Raji (cell line): ENCODE results near the gene FABP3.

Experiments used
- POLR2A ChIP-seq: IDR thresholded peaks from 2 replicates; pipeline ENCODE4 v1.6.1; 2011; ENCODE audit warnings: low read depth, low read length, control low read depth; ENCODE audit not compliant: insufficient read depth

Gene FABP3

DNA sequence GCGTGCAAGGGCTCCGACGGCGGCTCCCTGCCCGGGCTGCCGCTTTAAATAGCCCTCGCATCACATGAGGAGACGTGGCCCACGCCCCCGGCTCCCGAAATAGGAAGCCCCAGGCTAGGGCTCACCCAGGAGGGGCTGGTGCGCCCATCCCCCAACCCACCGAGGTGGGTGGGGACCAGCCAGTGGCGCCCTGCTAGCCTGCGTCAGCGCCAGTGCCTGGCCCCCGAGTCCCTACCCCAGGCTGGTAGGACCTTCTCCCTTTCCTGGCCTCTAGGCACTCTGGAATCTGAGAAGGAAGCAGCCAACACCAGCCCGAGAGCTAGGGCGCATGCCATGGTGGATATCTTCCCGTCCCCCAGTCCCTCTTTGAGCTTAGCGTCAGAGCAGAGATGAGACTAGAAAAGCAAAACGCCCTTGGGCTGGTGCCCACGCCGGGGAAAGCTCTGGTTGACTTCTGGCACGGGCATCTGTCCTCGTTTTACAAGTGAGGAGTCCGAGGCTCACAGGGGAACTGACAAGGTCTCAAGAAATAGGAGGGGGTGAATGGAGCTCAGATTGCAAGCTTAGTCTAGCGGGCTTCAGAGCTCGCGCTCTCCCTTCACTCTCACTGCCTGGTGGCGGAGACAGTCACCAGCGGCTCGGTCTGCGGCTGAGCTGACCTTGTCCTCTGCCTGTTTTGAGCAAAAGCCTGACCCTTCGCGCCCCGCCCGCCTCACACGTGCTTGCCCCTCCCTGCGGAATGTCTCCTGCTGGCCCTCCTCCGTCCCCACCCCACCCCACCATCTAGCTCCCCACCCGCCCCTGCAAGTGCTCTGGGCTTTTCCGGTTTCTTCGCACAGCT is at the start of gene FABP3:
FABP3 (minus strand) TSS at position 21 of the 841 bp plus-strand sequence. CDS start 62 bp downstream, outside the sequence.
- TF ChIP-seq POLR2A = no peak

DNA sequence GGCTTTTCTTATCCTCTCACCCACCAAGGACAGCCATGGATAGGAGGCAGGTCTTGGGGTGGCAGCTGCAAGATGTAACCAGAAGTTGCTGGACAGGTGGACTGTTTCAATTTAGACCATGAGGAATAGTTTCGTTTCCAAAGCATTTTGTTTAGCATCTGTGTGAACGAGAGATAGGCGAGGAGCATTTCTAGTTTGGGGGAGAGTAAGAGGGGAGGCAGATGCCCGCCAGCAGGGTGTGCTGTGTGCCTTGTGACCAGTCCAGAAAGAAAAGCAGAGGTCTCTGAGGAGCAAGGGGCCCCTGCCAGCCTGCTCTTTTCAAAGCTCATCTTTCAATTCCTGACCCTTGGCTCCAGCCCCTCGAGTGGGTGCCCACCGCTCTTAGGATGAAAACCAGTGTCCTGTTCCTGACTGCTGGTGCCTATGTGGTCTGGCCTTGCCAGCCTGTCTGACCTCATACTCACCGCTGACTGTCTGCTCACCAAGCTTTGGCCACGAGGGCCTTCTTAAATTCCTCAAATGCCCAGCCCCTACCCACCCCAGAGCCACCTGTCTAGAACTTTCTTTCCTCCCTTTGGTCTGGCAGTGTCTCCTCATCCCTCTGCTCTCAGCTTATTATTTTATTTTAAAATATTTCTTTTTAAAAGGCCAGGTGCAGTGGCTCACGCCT is 48.6 kb upstream of the FABP3 start:
- no peak for TF ChIP-seq POLR2A

DNA sequence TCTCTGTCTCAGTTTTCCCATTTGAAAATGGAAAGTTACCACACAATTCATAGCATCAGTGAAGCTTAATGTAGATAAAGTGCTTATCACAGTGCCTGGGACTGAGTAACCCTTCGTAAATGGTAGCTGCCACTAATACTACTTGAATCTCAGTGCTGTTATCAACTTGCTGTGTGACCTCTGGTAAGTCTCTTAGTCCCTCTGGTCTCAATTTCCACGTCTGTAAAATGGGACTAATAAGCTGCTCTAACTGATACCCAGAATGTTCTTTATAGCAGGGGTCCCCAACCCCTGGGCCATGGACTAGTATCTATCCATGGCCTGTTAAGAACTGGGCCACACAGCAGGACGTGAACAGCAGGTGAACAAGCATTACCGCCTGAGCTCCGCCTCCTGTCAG is 47.8 kb upstream of the FABP3 start:
- TF ChIP-seq POLR2A = no peak

GRCh38 chr1:31418626-31419323 is 45.9 kb upstream of the FABP3 start:
- TF ChIP-seq POLR2A = no peak

GRCh38 chr1:31417148-31417547 is 44.3 kb upstream of the FABP3 start:
- TF ChIP-seq POLR2A = no peak

DNA sequence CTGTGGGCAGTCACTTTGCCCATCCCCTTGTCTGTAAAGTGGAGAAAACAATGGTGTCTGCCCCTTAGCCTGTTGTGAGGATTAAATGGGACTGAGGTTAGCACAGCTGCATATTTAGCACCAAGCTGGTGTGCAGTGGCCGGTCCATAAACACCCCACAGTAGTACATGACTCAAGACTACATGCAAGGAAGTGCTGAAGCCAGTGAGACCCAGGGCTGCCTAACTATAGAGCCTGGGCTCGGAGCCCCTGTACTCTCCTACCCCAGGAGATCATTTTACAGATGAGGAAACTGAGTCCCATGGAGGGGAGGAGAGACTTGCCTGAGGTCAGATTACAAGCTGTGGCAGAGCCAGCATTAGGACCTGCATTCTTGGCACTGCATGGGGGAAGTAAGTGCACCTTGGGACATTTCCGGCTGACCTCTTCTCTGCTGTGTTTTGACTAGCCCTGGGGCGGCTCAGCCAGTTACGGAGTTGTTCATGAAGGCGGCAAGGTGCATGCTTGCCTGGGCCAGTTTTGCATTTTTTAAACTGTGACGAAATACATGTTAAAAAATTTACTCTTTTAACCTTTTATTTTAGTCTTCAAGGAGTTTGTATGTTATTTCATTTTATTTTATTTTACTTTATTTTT is 43.3 kb upstream of the FABP3 start:
- TF ChIP-seq POLR2A = no peak

GRCh38 chr1:31415658-31416057 is 42.8 kb upstream of the FABP3 start:
- TF ChIP-seq POLR2A = no peak

GRCh38 chr1:31414980-31415370 is 42.1 kb upstream of the FABP3 start:
- TF ChIP-seq POLR2A = no peak

DNA sequence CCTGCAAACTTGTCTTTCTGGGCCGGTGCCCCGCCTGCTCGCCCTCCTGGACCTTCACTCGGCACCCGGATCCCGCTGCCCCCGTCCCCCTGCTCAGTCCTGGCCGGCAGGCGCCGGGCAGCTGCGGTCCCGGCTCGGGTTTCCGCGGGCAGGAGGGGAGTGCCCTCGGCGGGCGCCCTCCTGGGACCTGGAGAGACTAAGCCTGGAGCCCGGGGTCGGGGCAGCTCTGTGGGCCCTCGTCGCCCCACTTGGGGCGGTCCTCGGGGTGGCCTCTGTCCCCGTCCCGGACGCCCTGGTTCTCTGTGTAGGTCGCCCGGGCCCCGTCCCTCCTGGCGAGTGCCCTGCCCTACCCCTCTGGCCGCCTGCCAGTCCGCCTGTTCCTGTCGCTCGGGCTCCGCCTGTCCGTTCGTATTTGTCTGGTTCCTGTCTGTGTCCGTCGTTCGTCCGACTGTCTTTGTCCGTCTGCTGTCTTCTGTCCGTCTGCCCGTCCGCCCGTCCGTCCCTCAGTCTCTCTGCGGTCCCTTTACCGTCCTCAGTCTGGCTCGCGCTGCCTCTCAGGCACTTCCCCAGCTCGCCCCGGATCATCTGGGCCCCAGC is 40.6 kb upstream of the FABP3 start:
- TF ChIP-seq POLR2A = no peak

DNA sequence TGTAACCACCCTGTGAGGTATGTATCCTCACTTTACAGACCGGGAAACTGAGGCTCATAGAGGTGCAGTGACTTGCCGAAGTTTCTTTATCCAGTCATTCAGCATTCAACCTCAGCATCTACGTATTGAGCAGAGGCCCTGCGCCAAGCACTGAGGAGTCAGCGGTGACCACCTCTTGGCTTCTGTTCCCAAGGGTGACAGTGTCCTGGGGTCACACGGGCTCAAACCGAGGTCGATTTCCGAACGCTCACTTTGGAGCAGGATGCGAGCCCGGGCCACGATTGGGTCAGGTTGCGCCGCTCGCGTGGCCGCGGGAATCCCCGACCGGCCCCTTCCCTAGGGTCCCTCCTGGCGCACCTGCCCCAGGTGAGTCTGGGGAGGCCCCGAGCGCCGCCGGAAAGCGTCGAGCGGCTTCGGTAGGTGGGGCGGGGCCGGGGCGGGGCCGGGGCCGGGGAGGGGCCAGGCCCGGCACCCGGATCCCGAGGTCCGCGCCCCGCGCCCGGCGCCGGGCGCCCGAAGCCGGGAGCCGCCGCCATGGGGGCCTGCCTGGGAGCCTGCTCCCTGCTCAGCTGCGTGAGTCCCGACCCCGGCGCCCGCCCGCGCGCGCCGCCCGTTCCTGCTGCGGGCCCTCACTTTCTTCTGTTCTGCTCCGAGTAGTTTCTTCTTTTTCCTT is 40.0 kb upstream of the FABP3 start, which contains the start of gene SERINC2:
SERINC2 (plus strand) TSS at position 482 of the 673 bp plus-strand sequence; CDS start at position 535, 53 bp downstream.
- no peak for TF ChIP-seq POLR2A

- no peak for TF ChIP-seq POLR2A
These were observed 39.3 kb upstream of the FABP3 start for GRCh38 chr1:31412205-31412604.

DNA sequence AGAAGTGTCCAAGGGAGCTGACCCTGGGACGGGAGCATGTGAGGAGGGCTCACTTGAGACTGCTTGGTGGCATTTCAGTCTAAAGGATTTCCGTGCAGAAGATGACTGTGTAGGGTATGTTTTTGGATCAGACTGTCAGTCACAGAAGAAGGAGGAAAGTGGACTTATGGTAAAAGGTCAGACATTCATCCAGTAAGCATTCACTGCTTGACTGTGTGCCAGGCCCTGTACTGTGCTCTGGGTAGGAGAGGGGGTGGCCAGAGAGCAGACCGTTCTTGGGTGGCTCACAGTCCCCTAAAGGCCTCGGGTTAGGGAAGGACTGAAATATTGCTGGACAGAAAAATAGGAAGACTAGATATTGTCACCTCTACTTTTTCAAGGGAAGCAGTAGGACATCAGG is 38.0 kb upstream of the FABP3 start:
- no peak for TF ChIP-seq POLR2A

GRCh38 chr1:31409946-31410858 is 37.3 kb upstream of the FABP3 start:
- TF ChIP-seq POLR2A = no peak
